Neural cell (in vitro differentiated cells): Measurements from ENCODE around the gene PAK1.

ENCODE experiments used
- CTCF ChIP-seq: fragments of 450-650 bp; IDR thresholded peaks from 2 replicates; pipeline ENCODE4 v1.5.1; 2014; ENCODE audit warnings: antibody characterized with exemption, mild to moderate bottlenecking, moderate library complexity; ENCODE audit not compliant: poor library complexity, severe bottlenecking
- EP300 ChIP-seq: fragments of 450-650 bp; conservative IDR thresholded peaks from 2 replicates; pipeline ENCODE4 v1.6.1; 2014; ENCODE audit warnings: antibody characterized with exemption, mild to moderate bottlenecking, moderate library complexity; ENCODE audit not compliant: poor library complexity, severe bottlenecking
- EZH2 ChIP-seq: fragments of 200-600, 300-800 bp; shearing (Covaris generic), sonication (generic); IDR thresholded peaks from 2 replicates; pipeline ENCODE4 v1.6.1; 2014; ENCODE audit warnings: antibody characterized with exemption, low read length, borderline replicate concordance, mild to moderate bottlenecking; ENCODE audit not compliant: insufficient read depth, poor library complexity, severe bottlenecking
- RAD21 ChIP-seq: fragments of 450-650 bp; conservative IDR thresholded peaks from 2 replicates; pipeline ENCODE4 v1.6.1; 2014; ENCODE audit warnings: antibody characterized with exemption, mild to moderate bottlenecking, moderate library complexity

GRCh38 chr11:77361184-77361583 is 112.7 kb downstream of the PAK1 start:
- TF ChIP-seq CTCF = no peak
- no peak for TF ChIP-seq RAD21
- no peak for TF ChIP-seq EZH2
- no peak for TF ChIP-seq EP300
